ENCODE data around the gene PODXL. TPM values are rescaled to one million over a fixed set of nuclear protein-coding genes. Genes with fewer than 3 reads are reported as not detected.
A peak's percentile ranks its signal among the peaks of the same experiment; 100 is the strongest.

Gene PODXL
- total and polyA plus RNA-seq, 2 donors from 2014 or later = 114 to 150 TPM

- TF ChIP-seq CTCF (IDR thresholded peaks at IDR 0.05; ENCODE audit: borderline replicate concordance, extremely low read depth, insufficient read depth) = no peak
- Histone ChIP-seq H3K4me1 (ENCODE audit: control insufficient read depth in 2 of 3, insufficient read depth in 2 of 3, low read depth in 1 of 3, low read length in 3 of 3) (peaks cover 0 to under 1% (median 0%) of the 10 kb centered on the region in 3 donors), H3K27ac (ENCODE audit: low read depth in 2 of 2, low read length in 2 of 2) (no peak overlapping the region), H3K36me3 (ENCODE audit: control insufficient read depth in 2 of 3, insufficient read depth in 3 of 3, low read length in 3 of 3) (no peaks in the 10 kb centered on the region), H3K9me3 (ENCODE audit: control insufficient read depth in 2 of 3, insufficient read depth in 1 of 3, low read length in 3 of 3) (no peaks in the 10 kb centered on the region), H3K9ac (ENCODE audit: low read length in 3 of 3) (no peak overlapping the region), H3K27me3 (ENCODE audit: control insufficient read depth, insufficient read depth, low read length) (no peaks in the 10 kb centered on the region), H3K4me3 (ENCODE audit: low read length in 3 of 3) (no peak overlapping the region)
- intact Hi-C loops (cut with DNase I) = no loop called here
- no peak for FAIRE-seq
- no peak for DNase-seq
Measured at GRCh38 chr7:131562941-131563340, 6.5 kb upstream of the PODXL start.

- H3K9me3 ChIP-seq (ENCODE audit: control insufficient read depth in 2 of 3, insufficient read depth in 1 of 3, low read length in 3 of 3) = no peaks in the 10 kb centered on the region
- intact Hi-C loops (cut with DNase I) = no loop called here
- no peak overlapping the region for H3K9ac ChIP-seq (ENCODE audit: low read length in 3 of 3)
- no peaks in the 10 kb centered on the region for H3K36me3 ChIP-seq (ENCODE audit: control insufficient read depth in 2 of 3, insufficient read depth in 3 of 3, low read length in 3 of 3)
- FAIRE-seq (no peak), DNase-seq (no peak)
- peaks cover 0 to 9% (median 8%) of the 10 kb centered on the region in 3 donors for H3K4me1 ChIP-seq (ENCODE audit: control insufficient read depth in 2 of 3, insufficient read depth in 2 of 3, low read depth in 1 of 3, low read length in 3 of 3)
- no peaks in the 10 kb centered on the region for H3K27me3 ChIP-seq (ENCODE audit: control insufficient read depth, insufficient read depth, low read length)
- TF ChIP-seq CTCF (IDR thresholded peaks at IDR 0.05; ENCODE audit: borderline replicate concordance, extremely low read depth, insufficient read depth) = no peak
- no peak overlapping the region for H3K27ac ChIP-seq (ENCODE audit: low read depth in 2 of 2, low read length in 2 of 2)
- H3K4me3 ChIP-seq (ENCODE audit: low read length in 3 of 3) = no peak overlapping the region
Measured at GRCh38 chr7:131560061-131560460, 3.6 kb upstream of the PODXL start.

- Histone ChIP-seq H3K36me3 (ENCODE audit: control insufficient read depth in 2 of 3, insufficient read depth in 3 of 3, low read length in 3 of 3) (no peaks in the 10 kb centered on the region), H3K4me1 (ENCODE audit: control insufficient read depth in 2 of 3, insufficient read depth in 2 of 3, low read depth in 1 of 3, low read length in 3 of 3) (peaks cover 0 to 9% (median 8%) of the 10 kb centered on the region in 3 donors), H3K4me3 (ENCODE audit: low read length in 3 of 3) (peak overlapping the region; percentile 11 to 62 (median 60)), H3K27me3 (ENCODE audit: control insufficient read depth, insufficient read depth, low read length) (no peaks in the 10 kb centered on the region), H3K9me3 (ENCODE audit: control insufficient read depth in 2 of 3, insufficient read depth in 1 of 3, low read length in 3 of 3) (no peaks in the 10 kb centered on the region), H3K9ac (ENCODE audit: low read length in 3 of 3) (peak overlapping the region in 2 of 3 donors; percentile 41 to 63), H3K27ac (ENCODE audit: low read depth in 2 of 2, low read length in 2 of 2) (peak overlapping the region in 1 of 2 donors; percentile 37)
- intact Hi-C loops (cut with DNase I) = no loop called here
- no peak for TF ChIP-seq CTCF (IDR thresholded peaks at IDR 0.05; ENCODE audit: borderline replicate concordance, extremely low read depth, insufficient read depth)
- FAIRE-seq = no peak
- DNase-seq = peak; percentile 34 to 82 (median 56)
Measured at GRCh38 chr7:131557652-131558385, 1.4 kb upstream of the PODXL start.

Measured in kidney (tissue), 14 donors.